Liver (tissue), 3 donors: Measurements from ENCODE around the gene RAB15.

Experiments
- EGR1 ChIP-seq, 2 donors: IDR thresholded peaks; 2 replicates each; pipeline ENCODE4 v1.6.1; 2016 to 2018; ENCODE audit warnings: antibody characterized with exemption in 2 of 2, low read depth in 2 of 2
- GABPA ChIP-seq, 2 donors: IDR thresholded peaks in 1 of 2; conservative IDR thresholded peaks in 1 of 2; 2 replicates each; pipeline ENCODE4 v1.6.1; 2016; ENCODE audit warnings: antibody characterized with exemption in 2 of 2, mild to moderate bottlenecking in 1 of 2, moderate library complexity in 1 of 2
- RAD21 ChIP-seq, 2 donors: IDR thresholded peaks; 2 replicates each; pipeline ENCODE4 v1.6.1; 2016; ENCODE audit warnings: antibody characterized with exemption in 2 of 2, mild to moderate bottlenecking in 2 of 2
- TAF1 ChIP-seq: conservative IDR thresholded peaks from 2 replicates; pipeline ENCODE4 v1.6.1; 2016; ENCODE audit warnings: antibody characterized with exemption, mild to moderate bottlenecking
- TF ChIP-seq, protein P1 (sequence below): fragments of 150-350 bp; IDR thresholded peaks from 2 replicates; pipeline ENCODE4 v1.5.1; 2017; ENCODE audit warnings: improper control_type of control experiment, low read depth, low read length; ENCODE audit not compliant: missing input control
- TF ChIP-seq, protein P2 (sequence below): IDR thresholded peaks from 2 replicates; pipeline ENCODE4 v1.6.1; 2016; ENCODE audit warnings: antibody characterized with exemption
- TF ChIP-seq, protein P3 (sequence below): IDR thresholded peaks from 2 replicates; pipeline ENCODE4 v1.6.1; 2016; ENCODE audit warnings: antibody characterized with exemption
- TF ChIP-seq, protein P4 (sequence below): IDR thresholded peaks from 2 replicates; pipeline ENCODE4 v1.6.1; 2016; ENCODE audit warnings: antibody characterized with exemption, mild to moderate bottlenecking
- donor health status: healthy.
- donor health status: healthy.

DNA sequence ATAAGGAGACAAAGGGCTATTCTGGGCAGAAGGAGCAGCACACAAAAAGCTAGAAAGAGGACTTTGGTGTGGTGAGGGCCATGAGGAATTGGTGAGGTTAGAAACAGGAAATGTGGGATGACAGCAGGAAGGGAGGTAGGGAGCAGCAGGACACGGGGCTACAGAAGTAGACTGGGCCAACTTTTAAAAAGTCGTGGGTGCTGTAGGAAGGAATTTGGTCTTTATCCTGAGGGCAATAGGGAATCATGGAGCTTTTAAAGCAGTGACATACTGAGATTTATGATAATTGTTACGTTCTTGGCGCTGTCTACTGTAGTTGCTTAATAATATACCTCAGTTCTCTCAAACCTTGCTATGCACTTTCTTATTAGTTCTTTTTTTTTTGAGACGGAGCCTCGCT lies 66.1 kb downstream of the RAB15 start:
- TF ChIP-seq, protein P1, sequence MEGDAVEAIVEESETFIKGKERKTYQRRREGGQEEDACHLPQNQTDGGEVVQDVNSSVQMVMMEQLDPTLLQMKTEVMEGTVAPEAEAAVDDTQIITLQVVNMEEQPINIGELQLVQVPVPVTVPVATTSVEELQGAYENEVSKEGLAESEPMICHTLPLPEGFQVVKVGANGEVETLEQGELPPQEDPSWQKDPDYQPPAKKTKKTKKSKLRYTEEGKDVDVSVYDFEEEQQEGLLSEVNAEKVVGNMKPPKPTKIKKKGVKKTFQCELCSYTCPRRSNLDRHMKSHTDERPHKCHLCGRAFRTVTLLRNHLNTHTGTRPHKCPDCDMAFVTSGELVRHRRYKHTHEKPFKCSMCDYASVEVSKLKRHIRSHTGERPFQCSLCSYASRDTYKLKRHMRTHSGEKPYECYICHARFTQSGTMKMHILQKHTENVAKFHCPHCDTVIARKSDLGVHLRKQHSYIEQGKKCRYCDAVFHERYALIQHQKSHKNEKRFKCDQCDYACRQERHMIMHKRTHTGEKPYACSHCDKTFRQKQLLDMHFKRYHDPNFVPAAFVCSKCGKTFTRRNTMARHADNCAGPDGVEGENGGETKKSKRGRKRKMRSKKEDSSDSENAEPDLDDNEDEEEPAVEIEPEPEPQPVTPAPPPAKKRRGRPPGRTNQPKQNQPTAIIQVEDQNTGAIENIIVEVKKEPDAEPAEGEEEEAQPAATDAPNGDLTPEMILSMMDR: no peak
- TF ChIP-seq, protein P2, sequence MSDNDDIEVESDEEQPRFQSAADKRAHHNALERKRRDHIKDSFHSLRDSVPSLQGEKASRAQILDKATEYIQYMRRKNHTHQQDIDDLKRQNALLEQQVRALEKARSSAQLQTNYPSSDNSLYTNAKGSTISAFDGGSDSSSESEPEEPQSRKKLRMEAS: no peak
- no peak for TF ChIP-seq TAF1
- TF ChIP-seq, protein P3, sequence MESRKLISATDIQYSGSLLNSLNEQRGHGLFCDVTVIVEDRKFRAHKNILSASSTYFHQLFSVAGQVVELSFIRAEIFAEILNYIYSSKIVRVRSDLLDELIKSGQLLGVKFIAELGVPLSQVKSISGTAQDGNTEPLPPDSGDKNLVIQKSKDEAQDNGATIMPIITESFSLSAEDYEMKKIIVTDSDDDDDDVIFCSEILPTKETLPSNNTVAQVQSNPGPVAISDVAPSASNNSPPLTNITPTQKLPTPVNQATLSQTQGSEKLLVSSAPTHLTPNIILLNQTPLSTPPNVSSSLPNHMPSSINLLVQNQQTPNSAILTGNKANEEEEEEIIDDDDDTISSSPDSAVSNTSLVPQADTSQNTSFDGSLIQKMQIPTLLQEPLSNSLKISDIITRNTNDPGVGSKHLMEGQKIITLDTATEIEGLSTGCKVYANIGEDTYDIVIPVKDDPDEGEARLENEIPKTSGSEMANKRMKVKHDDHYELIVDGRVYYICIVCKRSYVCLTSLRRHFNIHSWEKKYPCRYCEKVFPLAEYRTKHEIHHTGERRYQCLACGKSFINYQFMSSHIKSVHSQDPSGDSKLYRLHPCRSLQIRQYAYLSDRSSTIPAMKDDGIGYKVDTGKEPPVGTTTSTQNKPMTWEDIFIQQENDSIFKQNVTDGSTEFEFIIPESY: no peak
- no peak for TF ChIP-seq GABPA (IDR thresholded peaks at IDR 0.05 in 1 of 2, conservative IDR thresholded peaks at IDR 0.05 in 1 of 2)
- no peak for TF ChIP-seq RAD21 (IDR thresholded peaks at IDR 0.05)
- TF ChIP-seq EGR1 (IDR thresholded peaks at IDR 0.05; ENCODE audit: low read depth in 2 of 2): no peak
- TF ChIP-seq, protein P4, sequence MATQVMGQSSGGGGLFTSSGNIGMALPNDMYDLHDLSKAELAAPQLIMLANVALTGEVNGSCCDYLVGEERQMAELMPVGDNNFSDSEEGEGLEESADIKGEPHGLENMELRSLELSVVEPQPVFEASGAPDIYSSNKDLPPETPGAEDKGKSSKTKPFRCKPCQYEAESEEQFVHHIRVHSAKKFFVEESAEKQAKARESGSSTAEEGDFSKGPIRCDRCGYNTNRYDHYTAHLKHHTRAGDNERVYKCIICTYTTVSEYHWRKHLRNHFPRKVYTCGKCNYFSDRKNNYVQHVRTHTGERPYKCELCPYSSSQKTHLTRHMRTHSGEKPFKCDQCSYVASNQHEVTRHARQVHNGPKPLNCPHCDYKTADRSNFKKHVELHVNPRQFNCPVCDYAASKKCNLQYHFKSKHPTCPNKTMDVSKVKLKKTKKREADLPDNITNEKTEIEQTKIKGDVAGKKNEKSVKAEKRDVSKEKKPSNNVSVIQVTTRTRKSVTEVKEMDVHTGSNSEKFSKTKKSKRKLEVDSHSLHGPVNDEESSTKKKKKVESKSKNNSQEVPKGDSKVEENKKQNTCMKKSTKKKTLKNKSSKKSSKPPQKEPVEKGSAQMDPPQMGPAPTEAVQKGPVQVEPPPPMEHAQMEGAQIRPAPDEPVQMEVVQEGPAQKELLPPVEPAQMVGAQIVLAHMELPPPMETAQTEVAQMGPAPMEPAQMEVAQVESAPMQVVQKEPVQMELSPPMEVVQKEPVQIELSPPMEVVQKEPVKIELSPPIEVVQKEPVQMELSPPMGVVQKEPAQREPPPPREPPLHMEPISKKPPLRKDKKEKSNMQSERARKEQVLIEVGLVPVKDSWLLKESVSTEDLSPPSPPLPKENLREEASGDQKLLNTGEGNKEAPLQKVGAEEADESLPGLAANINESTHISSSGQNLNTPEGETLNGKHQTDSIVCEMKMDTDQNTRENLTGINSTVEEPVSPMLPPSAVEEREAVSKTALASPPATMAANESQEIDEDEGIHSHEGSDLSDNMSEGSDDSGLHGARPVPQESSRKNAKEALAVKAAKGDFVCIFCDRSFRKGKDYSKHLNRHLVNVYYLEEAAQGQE: no peak
